AG04449 (cell line): ENCODE data around the gene PCNP.
A peak's percentile ranks its signal among the peaks of the same experiment; 100 is the strongest.

ENCODE experiments used
- CTCF ChIA-PET: fragments of 350-600 bp; formaldehyde crosslinking; extraction: SDS; loops from one replicate; lab custom pipeline; 2021; ENCODE audit warnings: antibody characterized with exemption; lab: Yijun Ruan, JAX
- POLR2A ChIA-PET: fragments of 400-600, 350-600 bp; formaldehyde crosslinking; extraction: SDS; loops from one replicate; lab custom pipeline; 2020; ENCODE audit warnings: antibody characterized with exemption, inconsistent platforms; lab: Yijun Ruan, JAX
- DNase-seq: peaks from one replicate; pipeline ENCODE4 v3.0.0-alpha.2; 2010; ENCODE audit warnings: low read depth, low spot score
- H3K4me3 ChIP-seq: 2 replicates; pipeline ENCODE4 v1.5.1; 2011; ENCODE audit warnings: low read depth, mild to moderate bottlenecking, control low read depth, low read length
- CTCF ChIP-seq: IDR thresholded peaks from one replicate; pipeline ENCODE4 v1.5.1; 2011; ENCODE audit warnings: mild to moderate bottlenecking, moderate library complexity, low read length, control low read depth, inconsistent platforms; ENCODE audit not compliant: insufficient read depth; ENCODE audit errors: missing control alignments

The PCNP gene

GRCh38 chr3:101634591-101635196, 60.7 kb downstream of the PCNP start:
- TF ChIP-seq CTCF = no peak
- H3K4me3 ChIP-seq = no peak overlapping the region
- POLR2A ChIA-PET = no interaction called here
- no peak for DNase-seq
- CTCF ChIA-PET = interaction anchor here (0.9 to 2.7 kb wide), 6 partner anchors 8 to 61 kb away, joined by 3 to 12 read pairs (median 4); partner anchors contain the start of gene PCNP

GRCh38 chr3:101635345-101635744, 61.4 kb downstream of the PCNP start:
- TF ChIP-seq CTCF = no peak
- POLR2A ChIA-PET = no interaction called here
- no peak for DNase-seq
- no peak overlapping the region for H3K4me3 ChIP-seq
- CTCF ChIA-PET = interaction anchor here (0.9 to 2.7 kb wide), 8 partner anchors 8 to 61 kb away, joined by 3 to 12 read pairs (median 4); partner anchors contain the start of gene PCNP

- H3K4me3 ChIP-seq = no peak overlapping the region
- POLR2A ChIA-PET = no interaction called here
- no peak for DNase-seq
- TF ChIP-seq CTCF = peak; percentile 44
- CTCF ChIA-PET = interaction anchor here (0.6 to 2.7 kb wide), 7 partner anchors 8 to 28 kb away, joined by 3 to 12 read pairs (median 4); no protein-coding TSS in a partner anchor
These were observed 62.2 kb downstream of the PCNP start for GRCh38 chr3:101635954-101636798.

- no peak overlapping the region for H3K4me3 ChIP-seq
- CTCF ChIA-PET = interaction anchor here (1.0 to 2.7 kb wide), 5 partner anchors 11 to 46 kb away, joined by 3 to 12 read pairs (median 4); no protein-coding TSS in a partner anchor
- POLR2A ChIA-PET = no interaction called here
- TF ChIP-seq CTCF = no peak
- no peak for DNase-seq
These were observed 63.5 kb downstream of the PCNP start for GRCh38 chr3:101637451-101637850.

- no peak overlapping the region for H3K4me3 ChIP-seq
- POLR2A ChIA-PET = no interaction called here
- CTCF ChIA-PET = interaction anchor here (1.0 to 1.5 kb wide), 6 partner anchors 8 to 47 kb away, joined by 3 to 5 read pairs (median 4); no protein-coding TSS in a partner anchor
- TF ChIP-seq CTCF = no peak
- no peak for DNase-seq
These were observed 64.3 kb downstream of the PCNP start for GRCh38 chr3:101638261-101638745.
